GM18517 (cell line): ENCODE measurements around the gene RXFP2.

Experiments used
- ATAC-seq: cut with Tn5 transposase; IDR thresholded peaks from one replicate; pipeline ENCODE4 v1.9.1; 2021; ENCODE audit warnings: mild to moderate bottlenecking, moderate library complexity; ENCODE audit not compliant: unreplicated experiment

The RXFP2 gene

GRCh38 chr13:31767175-31767900 lies 28.0 kb downstream of the RXFP2 start:
- no peak for ATAC-seq

- no peak for ATAC-seq
Measured at GRCh38 chr13:31768351-31768750, 29.0 kb downstream of the RXFP2 start.

- no peak for ATAC-seq
Measured at GRCh38 chr13:31769575-31769974, 30.2 kb downstream of the RXFP2 start.

GRCh38 chr13:31772231-31772630 lies 32.9 kb downstream of the RXFP2 start:
- no peak for ATAC-seq

- no peak for ATAC-seq
Measured at GRCh38 chr13:31773538-31773937, 34.2 kb downstream of the RXFP2 start.

- no peak for ATAC-seq
Measured at GRCh38 chr13:31774186-31774750, 34.9 kb downstream of the RXFP2 start.

GRCh38 chr13:31775148-31775547 lies 35.8 kb downstream of the RXFP2 start:
- no peak for ATAC-seq

- no peak for ATAC-seq
Measured at GRCh38 chr13:31775686-31776085, 36.4 kb downstream of the RXFP2 start.

- ATAC-seq = no peak
Measured at GRCh38 chr13:31781064-31781463, 41.7 kb downstream of the RXFP2 start.

- ATAC-seq = no peak
Measured at GRCh38 chr13:31786011-31786410, 46.7 kb downstream of the RXFP2 start.

- no peak for ATAC-seq
Measured at GRCh38 chr13:31790992-31791391, 51.7 kb downstream of the RXFP2 start.

- ATAC-seq = no peak
Measured at GRCh38 chr13:31793246-31793645, 53.9 kb downstream of the RXFP2 start.

- ATAC-seq = no peak
Measured at GRCh38 chr13:31794452-31794851, 55.1 kb downstream of the RXFP2 start.

- ATAC-seq = no peak
Measured at GRCh38 chr13:31797154-31797775, 57.9 kb downstream of the RXFP2 start.

- no peak for ATAC-seq
Measured at GRCh38 chr13:31798189-31798588, 58.9 kb downstream of the RXFP2 start.

GRCh38 chr13:31801088-31801487 lies 61.8 kb downstream of the RXFP2 start:
- no peak for ATAC-seq

GRCh38 chr13:31803311-31803710 lies 64.0 kb downstream of the RXFP2 start:
- no peak for ATAC-seq

GRCh38 chr13:31805841-31806240 lies 66.5 kb downstream of the RXFP2 start:
- no peak for ATAC-seq

- ATAC-seq = no peak
Measured at GRCh38 chr13:31807090-31807541, 67.8 kb downstream of the RXFP2 start.

- no peak for ATAC-seq
Measured at GRCh38 chr13:31814536-31814935, 75.2 kb downstream of the RXFP2 start.

GRCh38 chr13:31815361-31816144 lies 76.2 kb downstream of the RXFP2 start:
- no peak for ATAC-seq
